IMR-90 (cell line): ENCODE data around the gene MFSD6. TPM values are rescaled to one million over a fixed set of nuclear protein-coding genes. Genes with fewer than 3 reads are reported as not detected.

Experiments
- ATAC-seq: fragments of 200-7000 bp; cut with Tn5 transposase; 2 replicates; pipeline ENCODE4 v1.9.1; 2020; ENCODE audit warnings: low read depth, mild to moderate bottlenecking, moderate library complexity
- BruUV-seq: library from RNA; stranded (reverse); fragments of 400-500 nt; replicated peaks from 2 replicates; lab custom pipeline; 2021; lab: Mats Ljungman, UMichigan
- CTCF ChIA-PET: fragments of 300-600 bp; formaldehyde crosslinking; extraction: SDS; loops from one replicate; lab custom pipeline; 2021; ENCODE audit warnings: antibody characterized with exemption; lab: Yijun Ruan, JAX
- POLR2A ChIA-PET: fragments of 300-600 bp; sonication (Branson Sonifier 250); formaldehyde crosslinking; loops from one replicate; lab custom pipeline; 2022; ENCODE audit warnings: antibody characterized with exemption; ENCODE audit not compliant: unreplicated experiment; lab: Charles Lee
- DNase-seq: peaks from one replicate; pipeline ENCODE4 v3.0.0; 2013
- H2AFZ ChIP-seq: replicated peaks from 2 replicates; pipeline ENCODE3; 2013; ENCODE audit warnings: low read length, mild to moderate bottlenecking; ENCODE audit not compliant: poor library complexity
- H2AK5ac ChIP-seq: 2 replicates; pipeline ENCODE4 v1.6.1; 2013; ENCODE audit warnings: low read depth, low read length, inconsistent platforms
- H2AK9ac ChIP-seq: replicated peaks from 2 replicates; pipeline ENCODE3; 2013; ENCODE audit warnings: mild to moderate bottlenecking, low read depth, low read length, moderate library complexity; ENCODE audit not compliant: poor library complexity
- H2BK120ac ChIP-seq: 2 replicates; pipeline ENCODE4 v1.6.1; 2013; ENCODE audit warnings: low read depth, low read length, inconsistent platforms
- H2BK15ac ChIP-seq: 3 replicates; pipeline ENCODE4 v1.6.1; 2013; ENCODE audit warnings: low read depth, low read length, inconsistent platforms
- H2BK20ac ChIP-seq: 2 replicates; pipeline ENCODE4 v1.6.1; 2013; ENCODE audit warnings: low read depth, mild to moderate bottlenecking, inconsistent platforms, low read length, moderate library complexity
- H2BK5ac ChIP-seq: 2 replicates; pipeline ENCODE4 v1.6.1; 2013; ENCODE audit warnings: mild to moderate bottlenecking, low read depth, low read length, inconsistent platforms; ENCODE audit not compliant: poor library complexity, severe bottlenecking
- H3K14ac ChIP-seq: replicated peaks from 2 replicates; pipeline ENCODE4 v1.6.1; 2013; ENCODE audit warnings: low read depth, low read length, inconsistent platforms
- H3K18ac ChIP-seq: 2 replicates; pipeline ENCODE4 v1.6.1; 2013; ENCODE audit warnings: low read depth, low read length, control low read depth
- H3K23ac ChIP-seq: 2 replicates; pipeline ENCODE4 v1.6.1; 2013; ENCODE audit warnings: low read depth, low read length, inconsistent platforms
- H3K27ac ChIP-seq: 2 replicates; pipeline ENCODE4 v1.5.1; 2013; ENCODE audit warnings: mild to moderate bottlenecking, control low read depth, low read length; ENCODE audit not compliant: insufficient read depth
- H3K27me3 ChIP-seq: 2 replicates; pipeline ENCODE4 v1.6.1; 2013; ENCODE audit warnings: low read length; ENCODE audit not compliant: control insufficient read depth, insufficient read depth
- H3K36me3 ChIP-seq: 2 replicates; pipeline ENCODE4 v1.6.1; 2013; ENCODE audit warnings: low read length, mixed read lengths; ENCODE audit not compliant: control insufficient read depth, insufficient read depth
- H3K4ac ChIP-seq: 2 replicates; pipeline ENCODE4 v1.6.1; 2013; ENCODE audit warnings: low read depth, low read length, inconsistent platforms
- H3K4me1 ChIP-seq: 2 replicates; pipeline ENCODE4 v1.6.1; 2013; ENCODE audit warnings: low read length, mixed read lengths; ENCODE audit not compliant: control insufficient read depth, insufficient read depth
- H3K4me2 ChIP-seq: 2 replicates; pipeline ENCODE4 v1.6.1; 2013; ENCODE audit warnings: low read depth, mild to moderate bottlenecking, control low read depth, low read length, moderate library complexity
- H3K4me3 ChIP-seq: 2 replicates; pipeline ENCODE4 v1.5.1; 2013; ENCODE audit warnings: low read depth, mild to moderate bottlenecking, control low read depth, low read length, moderate library complexity; ENCODE audit not compliant: insufficient read depth
- H3K56ac ChIP-seq: 2 replicates; pipeline ENCODE4 v1.6.1; 2013; ENCODE audit warnings: low read length, inconsistent platforms; ENCODE audit not compliant: insufficient read depth; ENCODE audit errors: extremely low read depth
- H3K79me1 ChIP-seq, 2 experiments: 2 replicates each; pipeline ENCODE4 v1.6.1; 2013; ENCODE audit warnings: low read length in 2 of 2, inconsistent platforms in 1 of 2, low read depth in 1 of 2
- H3K9ac ChIP-seq: 2 replicates; pipeline ENCODE4 v1.6.1; 2013; ENCODE audit warnings: low read depth, low read length, control low read depth
- H3K9me1 ChIP-seq: 2 replicates; pipeline ENCODE4 v1.6.1; 2013; ENCODE audit warnings: low read length, inconsistent platforms; ENCODE audit not compliant: insufficient read depth
- H3K9me3 ChIP-seq: 2 replicates; pipeline ENCODE4 v1.6.1; 2013; ENCODE audit warnings: low read length; ENCODE audit not compliant: control insufficient read depth, insufficient read depth
- H4K20me1 ChIP-seq: 2 replicates; pipeline ENCODE4 v1.6.1; 2013; ENCODE audit warnings: low read length, inconsistent platforms; ENCODE audit not compliant: insufficient read depth
- H4K5ac ChIP-seq: 2 replicates; pipeline ENCODE4 v1.6.1; 2013; ENCODE audit warnings: mild to moderate bottlenecking, low read depth, low read length, control low read depth
- H4K8ac ChIP-seq, 2 experiments: 2 replicates each; pipeline ENCODE4 v1.6.1; 2013; ENCODE audit warnings: low read depth in 2 of 2, low read length in 2 of 2, control low read depth in 1 of 2, inconsistent platforms in 1 of 2
- H4K91ac ChIP-seq: 2 replicates; pipeline ENCODE4 v1.6.1; 2013; ENCODE audit warnings: low read depth, low read length, inconsistent platforms; ENCODE audit not compliant: insufficient read depth
- RAD21 ChIP-seq: IDR thresholded peaks from 2 replicates; pipeline ENCODE4 v1.6.1; 2012; ENCODE audit warnings: low read length, improper control_type of control experiment
- RCOR1 ChIP-seq: IDR thresholded peaks from 2 replicates; pipeline ENCODE4 v1.6.1; 2012; ENCODE audit warnings: mild to moderate bottlenecking, low read length, improper control_type of control experiment; ENCODE audit not compliant: insufficient replicate concordance
- WGBS, 2 experiments: methylation state at CpG; one replicate each; pipeline versions ENCODE4 v1.1.5 to v1.1.7; 2013; ENCODE audit warnings: missing lambda C conversion rate in 2 of 2; ENCODE audit not compliant: insufficient read length in 1 of 2; ENCODE audit errors: extremely low coverage in 2 of 2; 5-methylcytosine and 5-hydroxymethylcytosine counted together
- dilution Hi-C: fragments of 300-500 bp; cut with HindIII; formaldehyde crosslinking; loops from one replicate; pipeline ENCODE4 v1.14.3; 2018; ENCODE audit warnings: low sequenced_read_pairs; ENCODE audit not compliant: unreplicated experiment
- in situ Hi-C: fragments of 300-500 bp; cut with MboI; formaldehyde crosslinking; loops from 3 replicates; pipeline ENCODE4 v1.14.3; 2019; ENCODE audit warnings: low sequenced_read_pairs, inconsistent platforms, mixed read lengths
- intact Hi-C: fragments of 100-400 bp; cut with micrococcal nuclease; formaldehyde crosslinking; loops from 2 replicates; pipeline ENCODE4 v1.10.0; 2022
- polyA plus RNA-seq, 3 experiments: library from polyadenylated mRNA; depleted of rRNA; stranded (reverse); fragments of >200 nt; gene quantifications; 2 replicates each; pipeline ENCODE4 v1.2.3, GENCODE V29; 2012; ENCODE audit warnings: low replicate concordance in 1 of 3
- total RNA-seq: library from RNA; depleted of rRNA; stranded (reverse); fragments of >200 nt; gene quantifications from 2 replicates; pipeline ENCODE4 v1.2.3, GENCODE V29; 2012

The MFSD6 gene
- total and polyA plus RNA-seq, 2 of the 4 experiments (the other 2 are of a cell fraction): 4.2 to 7.7 TPM

GRCh38 chr2:190515687-190516086 lies 107.5 kb downstream of the MFSD6 start:
- no CpG with 5 or more reads among the region's 1 CpG for WGBS, 2 experiments
- H3K14ac ChIP-seq: no peak overlapping the region
- H3K23ac ChIP-seq: no peak overlapping the region
- H3K9me1 ChIP-seq: 0 out of 2 replicates have a peak, but pooled peaks cover 3% of the 10 kb centered on the region
- H2AK5ac ChIP-seq: no peak overlapping the region
- no peak overlapping the region for H3K4me2 ChIP-seq
- H2BK5ac ChIP-seq: no peak overlapping the region
- H3K9me3 ChIP-seq: no peaks in the 10 kb centered on the region
- H3K27ac ChIP-seq: no peak overlapping the region
- dilution Hi-C loops: no loop called here
- TF ChIP-seq RAD21 (no peak), RCOR1 (no peak)
- H3K18ac ChIP-seq: no peak overlapping the region
- no peak overlapping the region for H2BK20ac ChIP-seq
- no peak overlapping the region for H3K4ac ChIP-seq
- DNase-seq: no peak
- POLR2A ChIA-PET: no interaction called here
- H2AK9ac ChIP-seq: no peak overlapping the region
- no peaks in the 10 kb centered on the region for H3K79me1 ChIP-seq
- H4K5ac ChIP-seq: no peak overlapping the region
- CTCF ChIA-PET: interaction anchor here (0.7 kb wide), 1 partner anchor 15 kb away, joined by 3 read pairs; no protein-coding TSS in a partner anchor
- no peak overlapping the region for H2BK120ac ChIP-seq
- H3K56ac ChIP-seq: no peak overlapping the region
- 0 out of 2 replicates have a peak, but pooled peaks cover 3% of the 10 kb centered on the region for H3K36me3 ChIP-seq
- H3K4me3 ChIP-seq: no peak overlapping the region
- no peak overlapping the region for H4K91ac ChIP-seq
- H2AFZ ChIP-seq: no peak overlapping the region
- H3K4me1 ChIP-seq: no peaks in the 10 kb centered on the region
- intact Hi-C loops: no loop called here
- H4K20me1 ChIP-seq: no peaks in the 10 kb centered on the region
- in situ Hi-C loops: no loop called here
- no peak overlapping the region for H3K9ac ChIP-seq
- no peaks in the 10 kb centered on the region for H3K27me3 ChIP-seq
- no peak overlapping the region for H4K8ac ChIP-seq
- H2BK15ac ChIP-seq: no peak overlapping the region
- no TSS peak for BruUV-seq
- ATAC-seq: no peak
